Body of pancreas (tissue), 4 donors: ENCODE data around the gene ACTR5. TPM values are rescaled to one million over a fixed set of nuclear protein-coding genes. Genes with fewer than 3 reads are reported as not detected.

Experiments used
- ATAC-seq: fragments of 150-250 bp; one replicate; pipeline ENCODE4 v1.9.1; 2016
- DNase-seq, 4 donors: peaks; one replicate each; pipeline ENCODE4 v3.0.0-alpha.2; 2019
- H3K27ac ChIP-seq, 4 donors: fragments of 200-600 bp; sonication (generic); 1 replicate in 3 of 4; 2 replicates in 1 of 4; pipeline versions ENCODE4 v1.5.1 to v1.6.1; 2016 to 2019; ENCODE audit warnings: mild to moderate bottlenecking in 1 of 4, mixed read lengths in 1 of 4, moderate library complexity in 1 of 4
- H3K27me3 ChIP-seq, 2 donors: fragments of 200-600 bp; sonication (generic); one replicate each; pipeline ENCODE4 v1.6.0; 2016; ENCODE audit warnings: mild to moderate bottlenecking in 1 of 2
- H3K36me3 ChIP-seq, 2 donors: fragments of 200-600 bp; sonication (generic); replicated peaks in 1 of 2; 2 replicates each; pipeline ENCODE4 v1.5.1; 2016; ENCODE audit warnings: low read depth in 2 of 2; ENCODE audit not compliant: insufficient read depth in 1 of 2
- H3K4me1 ChIP-seq: fragments of 200-600 bp; sonication (generic); one replicate; pipeline ENCODE4 v1.6.0; 2016
- H3K4me3 ChIP-seq, 2 donors: fragments of 200-600 bp; sonication (generic); 1 replicate in 1 of 2; 2 replicates in 1 of 2; pipeline ENCODE4 v1.5.1; 2016 to 2019
- H3K9me3 ChIP-seq, 3 donors: fragments of 200-600 bp; sonication (generic); 1 replicate in 2 of 3; 2 replicates in 1 of 3; pipeline ENCODE4 v1.5.1; 2016
- POLR2A ChIP-seq, 3 donors: fragments of 450-650 bp; IDR thresholded peaks; one replicate each; pipeline ENCODE4 v1.6.1; 2016; ENCODE audit warnings: antibody characterized with exemption in 3 of 3, mild to moderate bottlenecking in 2 of 3
- WGBS, 2 donors: methylation state at CpG; one replicate each; pipeline ENCODE4 v1.1.5; 2017; 5-methylcytosine and 5-hydroxymethylcytosine counted together
- intact Hi-C: fragments of 100-400 bp; cut with DNase I; formaldehyde crosslinking; loops from one replicate; pipeline ENCODE4 v1.15.1; 2023
- total RNA-seq, 2 donors: library from RNA; depleted of rRNA; stranded (reverse); fragments of >200 nt; gene quantifications; one replicate each; pipeline ENCODE4 v1.1.0, GENCODE V29; 2016
- TF ChIP-seq, protein P1 (sequence below), 7 experiments: fragments of 450-650 bp in 4 of 7; fragments of 200-600 bp in 3 of 7; sonication (generic) in 3 of 7; IDR thresholded peaks; one replicate each; pipeline ENCODE4 v1.5.1; 2016 to 2019; ENCODE audit warnings: antibody characterized with exemption in 7 of 7

The ACTR5 gene
- total RNA-seq, 2 donors from 2014 or later: 4.9 to 7.9 TPM

DNA sequence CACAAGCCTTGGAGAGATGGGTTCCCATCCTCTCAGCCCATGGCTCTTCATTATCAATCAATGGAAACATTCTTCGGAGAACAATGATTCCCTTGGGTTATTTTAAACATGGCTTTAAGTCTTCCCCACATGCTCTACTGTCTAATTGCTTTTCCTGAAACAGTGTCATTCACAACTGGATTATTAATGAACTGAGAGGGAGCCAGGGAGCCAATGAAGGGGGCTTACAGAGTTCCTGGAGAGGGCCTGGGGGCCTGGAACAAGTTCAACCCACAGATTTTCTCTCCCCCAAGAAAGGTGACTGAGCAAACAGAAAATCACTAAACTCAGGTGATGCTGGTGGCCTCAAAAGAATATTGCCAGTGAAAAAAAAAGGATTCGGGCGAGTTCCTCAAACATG lies 56.0 kb downstream of the ACTR5 start:
- Histone ChIP-seq H3K9me3 (no peaks in the 10 kb centered on the region), H3K27ac (no peak overlapping the region), H3K4me1 (peaks cover 17% of the 10 kb centered on the region), H3K4me3 (no peak overlapping the region), H3K27me3 (peaks cover 0 to 16% of the 10 kb centered on the region in 2 donors), H3K36me3 (no peaks in the 10 kb centered on the region)
- DNase-seq (no peak), ATAC-seq (no peak)
- TF ChIP-seq, protein P1, sequence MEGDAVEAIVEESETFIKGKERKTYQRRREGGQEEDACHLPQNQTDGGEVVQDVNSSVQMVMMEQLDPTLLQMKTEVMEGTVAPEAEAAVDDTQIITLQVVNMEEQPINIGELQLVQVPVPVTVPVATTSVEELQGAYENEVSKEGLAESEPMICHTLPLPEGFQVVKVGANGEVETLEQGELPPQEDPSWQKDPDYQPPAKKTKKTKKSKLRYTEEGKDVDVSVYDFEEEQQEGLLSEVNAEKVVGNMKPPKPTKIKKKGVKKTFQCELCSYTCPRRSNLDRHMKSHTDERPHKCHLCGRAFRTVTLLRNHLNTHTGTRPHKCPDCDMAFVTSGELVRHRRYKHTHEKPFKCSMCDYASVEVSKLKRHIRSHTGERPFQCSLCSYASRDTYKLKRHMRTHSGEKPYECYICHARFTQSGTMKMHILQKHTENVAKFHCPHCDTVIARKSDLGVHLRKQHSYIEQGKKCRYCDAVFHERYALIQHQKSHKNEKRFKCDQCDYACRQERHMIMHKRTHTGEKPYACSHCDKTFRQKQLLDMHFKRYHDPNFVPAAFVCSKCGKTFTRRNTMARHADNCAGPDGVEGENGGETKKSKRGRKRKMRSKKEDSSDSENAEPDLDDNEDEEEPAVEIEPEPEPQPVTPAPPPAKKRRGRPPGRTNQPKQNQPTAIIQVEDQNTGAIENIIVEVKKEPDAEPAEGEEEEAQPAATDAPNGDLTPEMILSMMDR (IDR thresholded peaks at IDR 0.05): no peak
- TF ChIP-seq POLR2A (IDR thresholded peaks at IDR 0.05): no peak
- 87 to 92% methylated on average over 3 of the region's 3 CpGs for WGBS, 2 donors
- intact Hi-C loops: no loop called here

DNA sequence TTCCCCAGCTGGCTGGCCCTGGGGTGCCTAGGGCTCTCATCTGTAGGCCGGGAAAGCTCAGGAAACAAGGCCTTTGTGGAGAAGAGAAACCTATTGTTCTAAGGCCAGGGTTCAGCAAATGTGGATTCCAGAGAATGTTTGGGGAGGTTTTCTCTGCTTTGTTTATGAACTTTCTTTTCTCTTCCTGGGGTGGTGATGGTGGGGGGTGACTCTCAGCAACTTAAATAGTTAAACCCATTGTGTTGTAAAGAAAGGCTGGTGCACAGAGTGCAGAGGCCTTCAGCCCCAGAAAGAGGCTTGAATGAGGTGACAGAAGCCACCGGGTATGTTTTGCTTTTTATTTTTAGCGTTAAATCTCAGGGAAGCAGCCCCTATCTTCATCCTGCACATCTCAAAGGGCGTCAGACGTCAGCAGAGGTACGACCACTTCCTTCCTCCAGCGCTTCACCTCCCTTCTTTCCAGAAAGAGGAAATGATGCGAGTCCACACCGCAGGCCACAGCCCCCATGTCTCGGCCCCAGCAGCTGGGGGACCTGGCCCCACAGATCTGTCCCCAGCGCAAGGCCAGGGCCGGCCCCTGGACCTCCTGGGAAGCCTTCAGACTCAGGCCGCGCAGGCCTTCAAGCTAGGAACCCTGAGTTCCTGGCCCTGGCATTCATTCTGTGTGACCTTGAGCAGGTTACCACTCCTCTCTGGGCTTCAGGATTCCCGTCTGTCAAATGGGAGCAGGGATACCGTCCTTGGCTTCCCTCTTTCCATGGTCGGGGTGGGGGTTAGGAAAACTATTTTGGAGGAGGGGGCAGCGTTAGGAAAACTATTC lies 56.6 kb downstream of the ACTR5 start:
- H3K4me3 ChIP-seq: no peak overlapping the region
- H3K4me1 ChIP-seq: peaks cover 17% of the 10 kb centered on the region
- H3K27me3 ChIP-seq: peaks cover 0 to 16% of the 10 kb centered on the region in 2 donors
- H3K27ac ChIP-seq: peak overlapping the region in 3 of 4 donors; percentile 12 to 44 (median 42)
- ATAC-seq (no peak), DNase-seq (peak in 2 of 4 donors; percentile 10 to 37)
- intact Hi-C loops: no loop called here
- H3K36me3 ChIP-seq: no peaks in the 10 kb centered on the region
- TF ChIP-seq, protein P1 (IDR thresholded peaks at IDR 0.05): no peak
- no peak for TF ChIP-seq POLR2A (IDR thresholded peaks at IDR 0.05)
- no peaks in the 10 kb centered on the region for H3K9me3 ChIP-seq
- WGBS, 2 donors: 51 to 65% methylated on average over 18 of the region's 18 CpGs

DNA sequence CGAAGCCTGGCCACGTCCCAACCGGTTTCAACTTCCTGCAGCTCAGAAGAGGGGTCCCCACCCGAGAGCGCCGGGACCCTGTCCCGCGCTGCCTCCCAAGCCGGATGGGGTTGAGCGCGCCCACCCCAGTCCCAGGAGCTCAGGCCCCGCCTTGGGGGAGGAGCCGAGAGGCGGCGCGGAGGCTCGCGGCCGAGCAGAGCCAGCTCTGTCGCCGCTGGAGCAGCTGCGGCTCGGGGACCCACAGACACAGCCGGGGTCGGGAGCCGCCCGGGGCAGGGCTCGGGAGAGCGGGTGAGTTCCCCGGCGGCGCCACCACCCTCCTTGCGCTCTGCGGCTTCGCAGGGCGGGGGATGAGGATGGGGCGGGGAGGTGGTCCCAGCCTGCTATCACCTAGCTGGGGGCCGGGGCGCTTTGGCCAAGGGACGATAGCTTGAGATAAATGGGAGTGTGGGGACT lies 57.3 kb downstream of the ACTR5 start, which contains the start of gene PPP1R16B:
Gene PPP1R16B, plus strand, starts transcription at position 196 of the 456 bp plus-strand sequence. CDS start 30,229 bp downstream, outside the sequence.
- peak in 3 of 4 donors; percentile 19 to 25 (median 20) for DNase-seq
- ATAC-seq: no peak
- Histone ChIP-seq H3K4me1 (peaks cover 17% of the 10 kb centered on the region), H3K9me3 (no peaks in the 10 kb centered on the region), H3K27ac (peak within 1 kb of the TSS in 3 of 4 donors; percentile 12 to 44 (median 42)), H3K27me3 (peaks cover 0 to 16% of the 10 kb centered on the region in 2 donors), H3K36me3 (no peaks in the 10 kb centered on the region), H3K4me3 (peak within 1 kb of the TSS in 1 of 2 donors; percentile 19)
- TF ChIP-seq POLR2A (IDR thresholded peaks at IDR 0.05): peak in 1 of 3 donors; percentile 12
- TF ChIP-seq, protein P1 (IDR thresholded peaks at IDR 0.05): no peak
- intact Hi-C loops: no loop called here
- WGBS, 2 donors: 6 to 16% methylated on average over 6 to 40 of the region's 40 CpGs

DNA sequence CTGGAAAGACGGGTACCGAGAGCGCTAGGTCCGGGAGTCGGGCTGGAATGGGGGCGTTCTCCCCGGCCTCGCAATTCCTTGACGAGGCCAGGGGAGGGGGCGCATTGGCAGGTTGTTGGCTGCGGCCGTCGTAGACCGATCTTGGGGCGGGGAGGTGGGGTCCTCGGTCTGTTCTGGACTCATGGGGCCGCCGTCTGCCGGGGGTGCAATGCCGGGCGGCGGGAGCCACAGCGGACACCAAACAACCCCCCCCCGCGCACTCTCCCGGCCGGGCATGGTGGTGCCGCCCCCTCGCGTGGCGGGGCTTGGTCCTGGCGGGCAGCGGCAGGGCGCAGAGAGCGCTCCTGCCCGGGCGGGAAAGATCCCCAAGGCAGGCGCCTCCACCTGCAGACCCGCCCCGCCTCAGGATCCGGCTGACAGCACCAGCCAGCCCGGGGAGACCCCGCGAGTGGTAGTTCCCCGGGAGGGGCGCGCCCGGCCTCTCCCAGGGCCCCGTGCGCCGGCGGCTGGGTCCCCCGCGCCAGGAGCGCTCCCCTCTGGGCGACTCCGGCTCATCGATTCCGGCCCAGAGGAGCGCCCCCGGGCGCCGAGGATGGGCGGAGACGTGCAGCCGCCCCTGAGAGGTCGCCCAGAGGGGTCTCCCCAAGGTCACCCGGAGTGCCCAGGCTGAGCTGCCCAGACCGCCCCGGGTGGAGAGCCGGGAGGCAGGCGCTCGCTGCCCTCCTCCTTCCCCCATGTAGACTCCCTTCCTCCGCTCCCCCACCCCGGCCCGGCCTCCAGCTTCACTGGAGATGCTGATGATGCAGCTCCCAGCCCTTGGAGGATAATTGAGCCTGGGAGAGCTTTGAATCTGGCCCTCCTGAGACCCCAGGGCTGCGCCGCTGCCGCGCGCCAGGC lies 57.9 kb downstream of the ACTR5 start:
- no peaks in the 10 kb centered on the region for H3K36me3 ChIP-seq
- ATAC-seq (no peak), DNase-seq (no peak)
- peak overlapping the region in 1 of 2 donors; percentile 19 for H3K4me3 ChIP-seq
- WGBS, 2 donors: 2% methylated on average over 61 of the region's 81 CpGs; no CpG with 5 or more reads in 1 of the 2 donors
- intact Hi-C loops: no loop called here
- TF ChIP-seq, protein P1 (IDR thresholded peaks at IDR 0.05): no peak
- TF ChIP-seq POLR2A (IDR thresholded peaks at IDR 0.05): no peak
- H3K27ac ChIP-seq: peak overlapping the region in 2 of 4 donors; percentile 12 to 44
- no peaks in the 10 kb centered on the region for H3K9me3 ChIP-seq
- H3K4me1 ChIP-seq: peaks cover 17% of the 10 kb centered on the region
- H3K27me3 ChIP-seq: peaks cover 0 to 16% of the 10 kb centered on the region in 2 donors
